ENCODE data around the gene PRDM12. TPM values are rescaled to one million over a fixed set of nuclear protein-coding genes. Genes with fewer than 3 reads are reported as not detected.

Gene PRDM12
- total RNA-seq, 1 donor from 2014 or later = not detected

- no peak for DNase-seq (ENCODE audit: low read depth)
Measured at GRCh38 chr9:130718562-130718961, 54.2 kb downstream of the PRDM12 start.

- DNase-seq (ENCODE audit: low read depth) = no peak
Measured at GRCh38 chr9:130720762-130721161, 56.4 kb downstream of the PRDM12 start.

- DNase-seq (ENCODE audit: low read depth) = no peak
Measured at GRCh38 chr9:130728721-130729120, 64.3 kb downstream of the PRDM12 start.

GRCh38 chr9:130729145-130729544, 64.8 kb downstream of the PRDM12 start:
- DNase-seq (ENCODE audit: low read depth) = no peak

GRCh38 chr9:130731355-130731754, 67.0 kb downstream of the PRDM12 start:
- no peak for DNase-seq (ENCODE audit: low read depth)

GRCh38 chr9:130732136-130732535, 67.7 kb downstream of the PRDM12 start:
- DNase-seq (ENCODE audit: low read depth) = no peak

Small RNA genes within 50 kb of the gene (microRNA-seq; reads per million reads assigned to microRNA genes)
- gene MIR6856 = not detected

Other genes starting within 250 kb of the PRDM12 start
- gene ASS1, start 219.6 kb upstream of the PRDM12 start, total RNA-seq = 80.1 and 81.3 TPM in 2 replicates
- 37.1 and 45.7 TPM in 2 replicates for gene FUBP3, start 85.0 kb upstream of the PRDM12 start, total RNA-seq
- gene EXOSC2, start 29.2 kb downstream of the PRDM12 start, total RNA-seq = 17.4 and 21.4 TPM in 2 replicates
- 44.6 and 50.3 TPM in 2 replicates for gene ABL1, start 170.7 kb downstream of the PRDM12 start, total RNA-seq
- gene QRFP, start 232.2 kb downstream of the PRDM12 start, total RNA-seq = not detected in 2 replicates

All from myocyte (in vitro differentiated cells).